NCI-H1417 (cell line): ENCODE measurements around the gene TBX1.

Experiments
- DNase-seq, 3 experiments: peaks; one replicate each; lab custom pipeline; 2025; lab: John Stamatoyannopoulos, UW

Gene TBX1

GRCh38 chr22:19814428-19814827 is 53.9 kb downstream of the TBX1 start:
- no peak for DNase-seq

GRCh38 chr22:19815093-19815822 is 54.7 kb downstream of the TBX1 start:
- DNase-seq = no peak

- no peak for DNase-seq
Observed at GRCh38 chr22:19815823-19816290, 55.3 kb downstream of the TBX1 start.

- no peak for DNase-seq
Observed at GRCh38 chr22:19816372-19817119, 56.0 kb downstream of the TBX1 start.
